Measurements from ENCODE around the gene PACRG. TPM values are rescaled to one million over a fixed set of nuclear protein-coding genes. Genes with fewer than 3 reads are reported as not detected.

PACRG gene
- total RNA-seq, 2 experiments from 2014 or later, result not detected

DNA sequence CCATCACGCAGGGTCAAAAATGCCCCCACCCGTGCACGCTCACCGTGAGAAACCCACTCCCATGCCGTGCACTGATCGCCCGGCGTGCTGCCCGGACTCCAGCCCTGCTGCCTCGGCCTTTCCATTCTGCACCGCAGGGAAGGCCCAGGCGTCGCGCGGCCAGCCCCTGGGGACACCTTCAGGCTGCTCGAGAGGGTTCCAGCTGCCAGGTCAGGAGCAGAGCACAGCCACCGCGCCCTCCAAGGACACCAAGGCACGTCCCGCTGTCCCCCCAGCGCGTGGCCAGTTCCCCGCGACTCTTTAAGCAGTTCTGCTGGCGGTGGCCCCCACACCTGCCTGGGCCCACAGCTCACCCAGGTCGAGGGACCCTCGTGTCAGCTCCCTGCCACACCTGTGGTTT, 372.5 kb downstream of the PACRG start:
- no peak for TF ChIP-seq EZH2phosphoT487 (IDR thresholded peaks at IDR 0.05; ENCODE audit: borderline replicate concordance, low read depth, low read length)
- TF ChIP-seq, protein P1, sequence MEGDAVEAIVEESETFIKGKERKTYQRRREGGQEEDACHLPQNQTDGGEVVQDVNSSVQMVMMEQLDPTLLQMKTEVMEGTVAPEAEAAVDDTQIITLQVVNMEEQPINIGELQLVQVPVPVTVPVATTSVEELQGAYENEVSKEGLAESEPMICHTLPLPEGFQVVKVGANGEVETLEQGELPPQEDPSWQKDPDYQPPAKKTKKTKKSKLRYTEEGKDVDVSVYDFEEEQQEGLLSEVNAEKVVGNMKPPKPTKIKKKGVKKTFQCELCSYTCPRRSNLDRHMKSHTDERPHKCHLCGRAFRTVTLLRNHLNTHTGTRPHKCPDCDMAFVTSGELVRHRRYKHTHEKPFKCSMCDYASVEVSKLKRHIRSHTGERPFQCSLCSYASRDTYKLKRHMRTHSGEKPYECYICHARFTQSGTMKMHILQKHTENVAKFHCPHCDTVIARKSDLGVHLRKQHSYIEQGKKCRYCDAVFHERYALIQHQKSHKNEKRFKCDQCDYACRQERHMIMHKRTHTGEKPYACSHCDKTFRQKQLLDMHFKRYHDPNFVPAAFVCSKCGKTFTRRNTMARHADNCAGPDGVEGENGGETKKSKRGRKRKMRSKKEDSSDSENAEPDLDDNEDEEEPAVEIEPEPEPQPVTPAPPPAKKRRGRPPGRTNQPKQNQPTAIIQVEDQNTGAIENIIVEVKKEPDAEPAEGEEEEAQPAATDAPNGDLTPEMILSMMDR (conservative IDR thresholded peaks at IDR 0.05; ENCODE audit: low read length), result no peak

DNA sequence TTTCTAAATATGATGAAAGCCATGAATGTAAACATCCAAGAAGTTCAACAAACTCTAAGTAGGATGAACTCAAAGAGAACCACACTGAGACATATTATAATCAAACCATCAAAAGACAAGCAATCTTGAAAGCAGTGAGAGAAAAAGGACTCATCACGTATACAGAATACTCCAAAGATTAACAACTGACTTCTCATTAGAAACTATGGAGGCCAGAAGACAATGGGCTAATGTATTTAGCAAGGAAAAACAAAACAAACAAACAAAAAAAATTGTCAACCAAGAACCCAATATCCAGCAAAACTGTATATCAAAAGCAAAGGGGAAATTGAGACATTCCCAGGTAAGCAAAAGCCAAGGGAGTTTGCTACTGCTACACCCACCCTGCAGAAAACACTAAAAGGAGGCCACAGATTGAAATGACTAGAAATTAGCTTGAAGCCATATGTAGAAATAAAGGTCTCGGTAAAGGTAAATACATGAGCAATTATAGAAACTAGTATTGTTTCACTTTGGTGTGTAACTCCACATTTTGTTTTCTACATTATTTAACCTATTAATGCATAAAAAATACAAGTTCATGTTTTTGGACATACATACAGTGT, 385.7 kb downstream of the PACRG start:
- H3K4me2 ChIP-seq (ENCODE audit: low read length), result no peak overlapping the region
- DNase-seq (ENCODE audit: low spot score), result no peak
- TF ChIP-seq, protein P1 (conservative IDR thresholded peaks at IDR 0.05; ENCODE audit: low read length), result no peak
- no peak for TF ChIP-seq EZH2phosphoT487 (IDR thresholded peaks at IDR 0.05; ENCODE audit: borderline replicate concordance, low read depth, low read length)
- CTCF ChIA-PET (ENCODE audit: unreplicated experiment), result no interaction called here
- no peaks in the 10 kb centered on the region for H3K9me2 ChIP-seq (ENCODE audit: insufficient read depth, low read length)
- H3K4me3 ChIP-seq (ENCODE audit: low read depth, low read length, poor library complexity, severe bottlenecking), result no peak overlapping the region
- no peaks in the 10 kb centered on the region for H3K79me2 ChIP-seq (ENCODE audit: insufficient read depth, low read depth, low read length)
- H3K9me3 ChIP-seq (ENCODE audit: low read length), result peaks cover 12% of the 10 kb centered on the region; the same call in 1 of the 2 replicates
- H3K4me1 ChIP-seq (ENCODE audit: insufficient read depth, low read length, poor library complexity, severe bottlenecking), result no peaks in the 10 kb centered on the region
- H3K36me3 ChIP-seq (ENCODE audit: insufficient read depth, low read length), result no peaks in the 10 kb centered on the region
- BruUV-seq (replicated peaks), result no TSS peak
- POLR2A ChIA-PET, result interaction anchor here (0.7 kb wide), 1 partner anchor 788 kb away, joined by 9 read pairs; no protein-coding TSS in a partner anchor
- intact Hi-C loops (cut with micrococcal nuclease; ENCODE audit: unreplicated experiment), result no loop called here
- no peaks in the 10 kb centered on the region for H4K20me1 ChIP-seq (ENCODE audit: insufficient read depth, low read length)
- no peak overlapping the region for H2AFZ ChIP-seq (ENCODE audit: low read length)
- no peak overlapping the region for H3K27ac ChIP-seq (ENCODE audit: low read depth, low read length, poor library complexity, severe bottlenecking)

More for the DNA sequence above, 372.5 kb downstream of the PACRG start:
- no peak overlapping the region for H3K4me3 ChIP-seq (ENCODE audit: low read depth, low read length, poor library complexity, severe bottlenecking)
- no peak overlapping the region for H3K4me2 ChIP-seq (ENCODE audit: low read length)
- intact Hi-C loops (cut with micrococcal nuclease; ENCODE audit: unreplicated experiment), result no loop called here
- no peaks in the 10 kb centered on the region for H3K9me2 ChIP-seq (ENCODE audit: insufficient read depth, low read length)
- no peak overlapping the region for H3K27ac ChIP-seq (ENCODE audit: low read depth, low read length, poor library complexity, severe bottlenecking)
- ChIA-PET POLR2A (no interaction called here), CTCF (ENCODE audit: unreplicated experiment) (no interaction called here)
- no peaks in the 10 kb centered on the region for H3K9me3 ChIP-seq (ENCODE audit: low read length)
- H3K79me2 ChIP-seq (ENCODE audit: insufficient read depth, low read depth, low read length), result no peaks in the 10 kb centered on the region
- no peak overlapping the region for H2AFZ ChIP-seq (ENCODE audit: low read length)
- no peak for DNase-seq (ENCODE audit: low spot score)
- no peaks in the 10 kb centered on the region for H3K4me1 ChIP-seq (ENCODE audit: insufficient read depth, low read length, poor library complexity, severe bottlenecking)
- H4K20me1 ChIP-seq (ENCODE audit: insufficient read depth, low read length), result no peaks in the 10 kb centered on the region
- no peaks in the 10 kb centered on the region for H3K36me3 ChIP-seq (ENCODE audit: insufficient read depth, low read length)
- no TSS peak for BruUV-seq (replicated peaks)

DNA sequence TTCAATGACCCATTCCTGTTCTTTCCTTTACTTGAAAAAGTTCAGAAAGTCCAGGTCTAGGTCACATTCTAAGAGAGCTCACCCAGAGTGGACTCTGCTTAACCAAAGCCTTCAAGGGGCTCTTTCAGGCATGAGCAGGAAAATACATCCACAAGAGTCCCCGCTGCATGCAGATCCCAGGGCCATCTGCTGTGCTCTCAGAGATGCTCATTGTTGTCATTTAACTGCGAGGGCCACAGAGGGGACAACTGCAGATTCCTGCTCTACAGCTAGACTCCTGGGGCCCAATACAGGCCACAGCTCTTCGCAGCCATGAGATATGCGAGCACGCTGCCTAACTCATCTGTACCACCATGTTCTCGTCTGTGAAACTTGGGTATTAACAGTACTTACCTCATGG, 391.2 kb downstream of the PACRG start:
- H3K4me3 ChIP-seq (ENCODE audit: low read depth, low read length, poor library complexity, severe bottlenecking), result no peak overlapping the region
- no peak overlapping the region for H3K4me2 ChIP-seq (ENCODE audit: low read length)
- intact Hi-C loops (cut with micrococcal nuclease; ENCODE audit: unreplicated experiment), result no loop called here
- ChIA-PET POLR2A (no interaction called here), CTCF (ENCODE audit: unreplicated experiment) (no interaction called here)
- no peaks in the 10 kb centered on the region for H3K36me3 ChIP-seq (ENCODE audit: insufficient read depth, low read length)
- no peaks in the 10 kb centered on the region for H4K20me1 ChIP-seq (ENCODE audit: insufficient read depth, low read length)
- no peak overlapping the region for H3K27ac ChIP-seq (ENCODE audit: low read depth, low read length, poor library complexity, severe bottlenecking)
- no peaks in the 10 kb centered on the region for H3K4me1 ChIP-seq (ENCODE audit: insufficient read depth, low read length, poor library complexity, severe bottlenecking)
- no peak overlapping the region for H2AFZ ChIP-seq (ENCODE audit: low read length)
- DNase-seq (ENCODE audit: low spot score), result no peak
- no TSS peak for BruUV-seq (replicated peaks)
- TF ChIP-seq EZH2phosphoT487 (IDR thresholded peaks at IDR 0.05; ENCODE audit: borderline replicate concordance, low read depth, low read length), result no peak
- TF ChIP-seq, protein P1 (conservative IDR thresholded peaks at IDR 0.05; ENCODE audit: low read length), result no peak
- no peaks in the 10 kb centered on the region for H3K9me3 ChIP-seq (ENCODE audit: low read length)
- no peaks in the 10 kb centered on the region for H3K9me2 ChIP-seq (ENCODE audit: insufficient read depth, low read length)
- H3K79me2 ChIP-seq (ENCODE audit: insufficient read depth, low read depth, low read length), result no peaks in the 10 kb centered on the region

All from OCI-LY7 (cell line).